ENCODE data around the gene CACTIN.

The CACTIN gene

GRCh38 chr19:3657395-3657769 is 30.8 kb upstream of the CACTIN start:
- TF ChIP-seq, protein P1, sequence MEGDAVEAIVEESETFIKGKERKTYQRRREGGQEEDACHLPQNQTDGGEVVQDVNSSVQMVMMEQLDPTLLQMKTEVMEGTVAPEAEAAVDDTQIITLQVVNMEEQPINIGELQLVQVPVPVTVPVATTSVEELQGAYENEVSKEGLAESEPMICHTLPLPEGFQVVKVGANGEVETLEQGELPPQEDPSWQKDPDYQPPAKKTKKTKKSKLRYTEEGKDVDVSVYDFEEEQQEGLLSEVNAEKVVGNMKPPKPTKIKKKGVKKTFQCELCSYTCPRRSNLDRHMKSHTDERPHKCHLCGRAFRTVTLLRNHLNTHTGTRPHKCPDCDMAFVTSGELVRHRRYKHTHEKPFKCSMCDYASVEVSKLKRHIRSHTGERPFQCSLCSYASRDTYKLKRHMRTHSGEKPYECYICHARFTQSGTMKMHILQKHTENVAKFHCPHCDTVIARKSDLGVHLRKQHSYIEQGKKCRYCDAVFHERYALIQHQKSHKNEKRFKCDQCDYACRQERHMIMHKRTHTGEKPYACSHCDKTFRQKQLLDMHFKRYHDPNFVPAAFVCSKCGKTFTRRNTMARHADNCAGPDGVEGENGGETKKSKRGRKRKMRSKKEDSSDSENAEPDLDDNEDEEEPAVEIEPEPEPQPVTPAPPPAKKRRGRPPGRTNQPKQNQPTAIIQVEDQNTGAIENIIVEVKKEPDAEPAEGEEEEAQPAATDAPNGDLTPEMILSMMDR (IDR thresholded peaks at IDR 0.05; ENCODE audit: control extremely low read depth, extremely low read depth, low read depth, missing control alignments) = no peak
- ChIA-PET POLR2A (no interaction called here), CTCF (interaction anchor here (1.1 to 2.4 kb wide), 4 partner anchors 8 to 43 kb away, joined by 4 to 17 read pairs (median 4); partner anchors contain the start of gene PIP5K1C)
- DNase-seq (ENCODE audit: extremely low spot score) = no peak

GRCh38 chr19:3656747-3657394 is 30.3 kb upstream of the CACTIN start:
- no peak for DNase-seq (ENCODE audit: extremely low spot score)
- ChIA-PET CTCF (interaction anchor here (1.1 to 2.4 kb wide), 4 partner anchors 9 to 44 kb away, joined by 4 to 17 read pairs (median 4); partner anchors contain the start of gene PIP5K1C), POLR2A (no interaction called here)
- TF ChIP-seq, protein P1 (IDR thresholded peaks at IDR 0.05; ENCODE audit: control extremely low read depth, extremely low read depth, low read depth, missing control alignments) = no peak

- TF ChIP-seq, protein P1 (IDR thresholded peaks at IDR 0.05; ENCODE audit: control extremely low read depth, extremely low read depth, low read depth, missing control alignments) = no peak
- DNase-seq (ENCODE audit: extremely low spot score) = no peak
- CTCF ChIA-PET = interaction anchor here (1.1 to 2.4 kb wide), 4 partner anchors 8 to 45 kb away, joined by 4 to 17 read pairs (median 4); partner anchors contain the start of gene PIP5K1C
- POLR2A ChIA-PET = no interaction called here
Measured at GRCh38 chr19:3656073-3656746, 29.6 kb upstream of the CACTIN start.

GRCh38 chr19:3655402-3656072 is 28.9 kb upstream of the CACTIN start:
- TF ChIP-seq, protein P1 (IDR thresholded peaks at IDR 0.05; ENCODE audit: control extremely low read depth, extremely low read depth, low read depth, missing control alignments) = no peak
- ChIA-PET POLR2A (no interaction called here), CTCF (interaction anchor here (1.1 to 2.4 kb wide), 4 partner anchors 10 to 63 kb away, joined by 3 to 17 read pairs (median 6); no protein-coding TSS in a partner anchor)
- DNase-seq (ENCODE audit: extremely low spot score) = no peak

DNA sequence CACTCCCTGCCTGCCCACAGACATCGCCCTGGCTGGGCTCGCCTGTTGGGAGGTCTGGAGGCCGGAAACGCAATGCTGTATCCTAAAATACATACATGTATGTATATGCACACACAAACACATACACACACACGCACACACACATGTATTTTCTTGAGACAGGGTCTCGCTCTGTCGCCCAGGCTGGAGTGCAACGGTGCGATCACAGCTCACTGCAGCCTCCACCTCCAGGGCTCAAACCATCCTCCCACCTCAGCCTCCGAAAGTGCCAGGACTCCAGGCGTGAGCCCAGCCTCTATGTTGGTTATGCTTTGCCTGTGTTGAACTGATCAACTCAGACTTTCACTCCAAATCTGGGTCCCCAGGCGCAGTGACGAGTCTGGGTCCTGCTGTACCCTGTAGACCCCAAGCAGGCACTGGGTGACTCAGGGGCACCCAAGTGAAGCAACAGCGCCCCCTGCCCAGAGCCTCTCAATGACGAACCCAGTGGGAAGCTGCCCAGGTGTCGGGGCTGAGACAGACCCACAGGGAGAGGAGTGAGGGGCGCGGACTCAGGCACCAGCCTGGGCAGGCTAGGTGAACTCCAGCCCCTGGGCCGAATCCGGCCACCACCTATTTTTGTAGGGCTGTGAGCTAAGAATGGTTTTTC is 27.4 kb upstream of the CACTIN start:
- TF ChIP-seq, protein P1 (IDR thresholded peaks at IDR 0.05; ENCODE audit: control extremely low read depth, extremely low read depth, low read depth, missing control alignments) = no peak
- CTCF ChIA-PET = interaction anchor here (1.1 to 1.6 kb wide), 3 partner anchors 12 to 169 kb away, joined by 3 to 7 read pairs (median 5); no protein-coding TSS in a partner anchor
- no peak for DNase-seq (ENCODE audit: extremely low spot score)
- POLR2A ChIA-PET = no interaction called here
